ENCODE measurements around the gene CACNA1C. TPM values are rescaled to one million over a fixed set of nuclear protein-coding genes. Genes with fewer than 3 reads are reported as not detected.

Gene CACNA1C
- total and polyA plus RNA-seq, 2 donors (not counting 1 experiment from before 2014, with no cell fraction given): 0.01 to 0.02 TPM

GRCh38 chr12:2094597-2094996, 41.8 kb downstream of the CACNA1C start:
- Histone ChIP-seq H3K27me3 (replicated peaks in 1 of 4; ENCODE audit: control extremely low read depth in 1 of 4, control insufficient read depth in 3 of 4, insufficient read depth in 4 of 4, low read length in 3 of 4) (peaks cover 0 to 3% (median 0%) of the 10 kb centered on the region in 4 experiments), H4K20me1 (ENCODE audit: control insufficient read depth, insufficient read depth, low read length, poor library complexity, severe bottlenecking) (no peaks in the 10 kb centered on the region), H3K36me3 (replicated peaks in 1 of 2; ENCODE audit: control extremely low read depth in 1 of 2, control insufficient read depth in 1 of 2, extremely low read depth in 1 of 2, insufficient read depth in 2 of 2, low read length in 1 of 2) (no peaks in the 10 kb centered on the region), H3K4me2 (replicated peaks; ENCODE audit: low read depth, low read length, poor library complexity, severe bottlenecking) (no peak overlapping the region), H3K27ac (ENCODE audit: low read length in 2 of 2) (no peak overlapping the region), H3K4me1 (ENCODE audit: control insufficient read depth in 2 of 2, insufficient read depth in 2 of 2, low read length in 2 of 2) (no peaks in the 10 kb centered on the region), H3K4me3 (ENCODE audit: control extremely low read depth in 1 of 5, extremely low read depth in 1 of 5, insufficient read depth in 1 of 5, low read depth in 2 of 5, low read length in 4 of 5) (no peak overlapping the region), H2AFZ (ENCODE audit: insufficient read depth, low read depth, low read length, poor library complexity, severe bottlenecking) (no peak overlapping the region), H3K9me3 (ENCODE audit: control extremely low read depth in 1 of 3, control insufficient read depth in 2 of 3, insufficient read depth in 1 of 3, low read length in 2 of 3) (no peaks in the 10 kb centered on the region), H3K79me2 (ENCODE audit: control insufficient read depth, insufficient read depth, low read length) (no peaks in the 10 kb centered on the region), H3K9ac (ENCODE audit: low read length) (no peak overlapping the region)
- intact Hi-C loops (cut with micrococcal nuclease): no loop called here
- H3K4me3 Mint-ChIP-seq: no peak overlapping the region
- WGBS (ENCODE audit: insufficient coverage): 10% methylated on average over 2 of the region's 2 CpGs
- H3K27me3 Mint-ChIP-seq: peaks cover 22% of the 10 kb centered on the region
- CTCF ChIA-PET: no interaction called here
- no peak overlapping the region for H3K27ac Mint-ChIP-seq
- DNase-seq (no peak), ATAC-seq (ENCODE audit: low read depth) (no peak)
- TF ChIP-seq EZH2 (IDR thresholded peaks at IDR 0.05; ENCODE audit: borderline replicate concordance, insufficient read depth, low read depth, low read length, poor library complexity, severe bottlenecking) (no peak), CTCF (IDR thresholded peaks at IDR 0.05) (no peak)
- H3K4me1 Mint-ChIP-seq: no peaks in the 10 kb centered on the region
- POLR2A ChIA-PET: no interaction called here
- no peaks in the 10 kb centered on the region for H3K9me3 Mint-ChIP-seq (ENCODE audit: insufficient read depth)

GRCh38 chr12:2095878-2096277, 43.1 kb downstream of the CACNA1C start:
- DNase-seq: no peak
- H3K27me3 ChIP-seq (replicated peaks in 1 of 4; ENCODE audit: control extremely low read depth in 1 of 4, control insufficient read depth in 3 of 4, insufficient read depth in 4 of 4, low read length in 3 of 4): peaks cover 0 to under 1% (median 0%) of the 10 kb centered on the region in 4 experiments
- no peaks in the 10 kb centered on the region for H3K9me3 ChIP-seq (ENCODE audit: control extremely low read depth in 1 of 3, control insufficient read depth in 2 of 3, insufficient read depth in 1 of 3, low read length in 2 of 3)
- H4K20me1 ChIP-seq (ENCODE audit: control insufficient read depth, insufficient read depth, low read length, poor library complexity, severe bottlenecking): no peaks in the 10 kb centered on the region
- ChIA-PET POLR2A (no interaction called here), CTCF (no interaction called here)
- Mint-ChIP-seq H3K27me3 (peaks cover 19% of the 10 kb centered on the region), H3K4me3 (no peak overlapping the region), H3K4me1 (no peaks in the 10 kb centered on the region), H3K9me3 (ENCODE audit: insufficient read depth) (no peaks in the 10 kb centered on the region), H3K27ac (no peak overlapping the region)
- TF ChIP-seq EZH2 (IDR thresholded peaks at IDR 0.05; ENCODE audit: borderline replicate concordance, insufficient read depth, low read depth, low read length, poor library complexity, severe bottlenecking) (no peak), CTCF (IDR thresholded peaks at IDR 0.05) (no peak)
- no peak overlapping the region for H3K9ac ChIP-seq (ENCODE audit: low read length)
- no peaks in the 10 kb centered on the region for H3K4me1 ChIP-seq (ENCODE audit: control insufficient read depth in 2 of 2, insufficient read depth in 2 of 2, low read length in 2 of 2)
- H3K4me3 ChIP-seq (ENCODE audit: control extremely low read depth in 1 of 5, extremely low read depth in 1 of 5, insufficient read depth in 1 of 5, low read depth in 2 of 5, low read length in 4 of 5): no peak overlapping the region
- no peak overlapping the region for H3K4me2 ChIP-seq (replicated peaks; ENCODE audit: low read depth, low read length, poor library complexity, severe bottlenecking)
- H3K36me3 ChIP-seq (replicated peaks in 1 of 2; ENCODE audit: control extremely low read depth in 1 of 2, control insufficient read depth in 1 of 2, extremely low read depth in 1 of 2, insufficient read depth in 2 of 2, low read length in 1 of 2): no peaks in the 10 kb centered on the region
- intact Hi-C loops (cut with micrococcal nuclease): no loop called here
- WGBS (ENCODE audit: insufficient coverage): 92% methylated on average over 5 of the region's 5 CpGs
- no peak for ATAC-seq (ENCODE audit: low read depth)
- no peak overlapping the region for H3K27ac ChIP-seq (ENCODE audit: low read length in 2 of 2)
- no peaks in the 10 kb centered on the region for H3K79me2 ChIP-seq (ENCODE audit: control insufficient read depth, insufficient read depth, low read length)
- no peak overlapping the region for H2AFZ ChIP-seq (ENCODE audit: insufficient read depth, low read depth, low read length, poor library complexity, severe bottlenecking)

Data from B cell (primary cell).